Stimulated activated CD4-positive, alpha-beta T cell treated with anti-CD3 and anti-CD28 coated beads, Interleukin-2, amount 100 ng/mL, for 48 hours (primary cell): ENCODE data around the gene IQSEC2.
A peak's percentile ranks its signal among the peaks of the same experiment; 100 is the strongest.

ENCODE experiments used
- DNase-seq, 2 donors: peaks; one replicate each; pipeline ENCODE4 v3.0.0-alpha.2; 2020

The IQSEC2 gene

DNA sequence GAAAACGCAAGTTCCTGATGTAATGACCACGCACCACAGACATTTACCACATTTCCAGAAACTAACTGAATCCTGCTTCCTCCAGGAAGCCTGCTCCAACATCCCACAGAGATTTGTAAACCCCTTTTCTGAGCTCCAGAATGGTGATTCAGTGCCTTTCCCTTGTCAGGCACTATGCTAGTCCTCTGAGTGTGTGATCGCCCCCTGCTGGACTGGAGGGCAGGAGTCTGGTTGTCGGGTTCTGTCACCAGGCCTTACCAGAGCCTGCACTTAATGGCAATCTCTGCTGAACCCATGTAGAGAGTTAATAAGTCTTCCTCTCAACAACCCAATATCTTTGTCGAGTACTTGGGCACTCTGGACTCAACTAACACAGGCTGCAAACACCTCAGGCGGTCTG is 41.9 kb downstream of the IQSEC2 start:
- peak; percentile 19 to 76 for DNase-seq

DNA sequence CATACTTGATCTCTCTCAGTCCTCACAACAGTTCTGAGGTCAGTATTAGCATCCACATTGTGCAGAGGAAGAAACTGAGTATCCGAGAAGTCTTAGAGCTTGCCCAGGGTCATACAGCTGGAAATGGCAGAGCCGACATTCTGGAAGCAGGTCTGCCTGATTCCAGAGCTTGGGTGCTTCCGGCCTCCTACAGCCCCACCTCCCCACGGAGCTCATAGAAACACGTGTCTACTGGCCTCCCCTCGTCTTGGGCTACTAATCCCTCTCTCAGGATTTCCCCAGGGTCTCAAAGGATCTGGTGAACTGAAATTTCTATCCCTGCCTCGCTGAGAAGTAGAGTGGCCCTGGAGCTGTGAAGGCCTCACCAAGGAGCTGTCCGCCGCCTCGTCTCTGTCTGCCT is 44.3 kb downstream of the IQSEC2 start:
- DNase-seq = no peak

DNA sequence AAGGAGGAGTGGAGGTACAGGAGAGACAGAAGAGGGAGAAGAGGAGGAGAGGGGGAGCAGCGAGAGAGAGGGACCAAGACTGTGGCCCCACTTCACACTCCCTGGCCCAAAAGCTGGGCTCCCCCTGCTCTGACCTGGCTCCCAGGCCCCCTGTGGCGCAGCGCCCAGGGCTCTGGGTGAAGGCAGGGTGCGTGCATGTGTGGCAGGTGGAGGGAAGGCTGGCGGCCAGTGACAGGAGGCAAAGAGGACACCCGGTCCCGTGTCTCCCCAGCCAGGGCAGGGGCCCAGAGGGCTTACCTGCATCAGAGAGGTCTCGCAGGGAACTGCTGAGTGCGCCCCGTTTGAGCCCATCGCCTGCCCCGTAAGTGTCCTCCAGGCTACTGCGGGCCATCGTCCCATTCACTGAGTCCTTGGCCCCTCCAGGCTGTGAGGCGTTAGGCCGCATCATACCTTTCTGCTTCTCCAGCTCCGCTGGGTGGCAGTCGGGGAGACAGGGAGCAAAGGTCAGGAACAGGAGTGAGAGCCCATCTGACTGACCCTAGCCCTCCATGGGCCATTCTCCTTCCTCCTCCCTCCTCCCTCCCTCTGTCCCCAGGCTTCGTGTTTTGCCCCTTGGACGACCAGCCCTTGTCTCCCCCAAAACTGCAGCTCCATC is 45.2 kb downstream of the IQSEC2 start:
- no peak for DNase-seq

DNA sequence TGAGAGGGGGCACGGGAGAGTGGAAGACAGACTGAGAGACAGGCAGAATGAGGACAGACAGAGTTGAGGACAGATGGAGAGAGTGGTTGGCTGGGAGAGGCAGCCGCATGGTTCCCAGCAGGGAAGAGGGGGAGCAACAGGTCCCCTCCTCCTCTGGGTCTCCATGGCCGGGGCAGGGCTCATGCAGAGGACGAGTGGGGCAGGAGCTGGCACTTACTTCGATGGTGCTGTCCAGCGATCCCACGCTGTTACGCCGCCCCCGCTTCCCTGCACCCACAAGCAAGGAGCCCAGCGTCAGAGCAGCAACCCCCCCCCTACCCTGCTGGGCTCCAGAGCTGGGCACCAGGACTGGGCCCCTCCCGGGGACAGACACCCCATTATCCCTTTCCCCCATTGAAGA is 45.8 kb downstream of the IQSEC2 start:
- DNase-seq = no peak

DNA sequence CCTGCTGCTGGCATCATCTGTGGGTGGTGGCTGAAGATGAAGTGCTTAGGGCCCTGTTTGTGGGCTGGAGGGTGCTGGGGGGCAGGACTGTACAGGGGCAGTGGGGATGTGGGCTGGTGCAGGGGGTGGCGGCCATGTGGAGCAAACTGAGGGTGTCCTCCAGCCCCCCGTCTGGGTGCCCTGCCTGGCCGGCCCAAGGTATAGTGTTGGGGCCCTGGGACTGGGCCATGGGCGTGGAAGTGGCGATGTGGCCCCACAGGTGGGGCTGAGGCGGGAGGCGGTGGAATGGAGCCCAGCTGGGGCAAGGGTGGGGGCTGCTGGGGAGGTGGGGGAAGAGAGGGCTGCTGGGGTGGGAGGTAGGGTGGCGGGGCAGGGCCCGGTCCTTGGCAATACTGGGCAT is 46.9 kb downstream of the IQSEC2 start:
- DNase-seq = no peak

DNA sequence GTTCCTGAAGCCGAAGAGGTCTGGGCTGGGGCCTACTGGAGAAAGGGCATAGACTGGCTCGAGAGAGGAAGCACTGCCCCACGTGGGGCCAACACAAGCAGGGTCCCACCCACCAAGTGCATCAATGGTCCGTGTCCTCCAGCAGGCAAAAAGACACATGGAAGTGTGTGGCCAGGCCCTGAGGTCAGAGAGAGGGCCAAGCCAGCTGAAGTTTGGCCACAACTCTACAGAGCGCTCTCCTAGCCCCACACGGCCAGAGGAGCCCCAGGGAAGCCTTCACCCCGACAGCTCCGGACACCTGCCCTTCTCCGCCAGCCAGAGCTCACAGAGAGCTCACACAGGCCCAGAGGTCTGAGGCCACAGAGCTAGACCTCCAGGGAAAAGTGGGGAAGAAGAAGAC is 47.8 kb downstream of the IQSEC2 start:
- DNase-seq = no peak

DNA sequence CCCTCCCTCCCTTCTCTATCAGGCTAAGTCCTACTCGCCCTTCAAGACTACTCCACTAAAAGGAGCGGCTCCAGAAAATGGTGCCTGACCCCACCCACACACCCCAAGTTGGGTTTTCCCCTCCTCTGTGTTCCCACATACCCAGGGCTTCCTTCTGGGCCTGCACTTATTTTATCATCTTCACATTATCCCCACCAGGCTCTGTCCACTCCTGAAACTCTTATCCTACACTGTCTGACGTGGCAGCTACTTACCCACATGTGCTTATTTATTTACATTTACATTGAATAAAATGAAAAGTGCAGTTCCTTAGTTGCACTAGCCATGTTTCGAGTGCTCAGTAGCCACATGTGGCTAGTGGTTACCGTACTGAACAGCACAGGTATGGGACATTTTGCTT is 51.3 kb downstream of the IQSEC2 start:
- DNase-seq = no peak

DNA sequence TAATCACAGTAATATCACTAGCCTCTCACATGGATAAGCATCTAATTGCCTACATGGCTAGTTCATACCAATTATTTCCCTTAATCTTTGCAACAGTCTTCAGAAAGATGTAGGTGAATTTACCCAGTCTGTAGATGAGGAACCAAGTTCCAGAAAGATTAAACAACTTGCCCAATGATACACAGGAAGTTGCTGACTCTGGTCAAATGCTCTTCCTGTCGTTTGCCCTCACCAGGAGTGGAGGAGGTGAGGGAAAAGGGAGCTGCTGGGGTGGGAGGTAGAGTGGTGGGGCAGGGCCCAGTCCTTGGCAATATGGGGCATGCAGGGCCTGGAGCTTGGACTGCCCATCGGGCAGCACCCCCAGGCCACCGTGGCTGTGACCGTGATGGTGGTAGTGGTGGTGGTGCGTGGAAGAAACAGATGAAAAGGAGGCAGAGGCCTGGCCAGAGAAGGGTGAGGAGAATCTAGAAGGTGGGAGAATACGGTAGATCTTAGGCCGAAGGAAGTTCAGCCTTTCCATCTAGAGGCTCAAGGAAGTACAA is 54.1 kb downstream of the IQSEC2 start:
- no peak for DNase-seq

DNA sequence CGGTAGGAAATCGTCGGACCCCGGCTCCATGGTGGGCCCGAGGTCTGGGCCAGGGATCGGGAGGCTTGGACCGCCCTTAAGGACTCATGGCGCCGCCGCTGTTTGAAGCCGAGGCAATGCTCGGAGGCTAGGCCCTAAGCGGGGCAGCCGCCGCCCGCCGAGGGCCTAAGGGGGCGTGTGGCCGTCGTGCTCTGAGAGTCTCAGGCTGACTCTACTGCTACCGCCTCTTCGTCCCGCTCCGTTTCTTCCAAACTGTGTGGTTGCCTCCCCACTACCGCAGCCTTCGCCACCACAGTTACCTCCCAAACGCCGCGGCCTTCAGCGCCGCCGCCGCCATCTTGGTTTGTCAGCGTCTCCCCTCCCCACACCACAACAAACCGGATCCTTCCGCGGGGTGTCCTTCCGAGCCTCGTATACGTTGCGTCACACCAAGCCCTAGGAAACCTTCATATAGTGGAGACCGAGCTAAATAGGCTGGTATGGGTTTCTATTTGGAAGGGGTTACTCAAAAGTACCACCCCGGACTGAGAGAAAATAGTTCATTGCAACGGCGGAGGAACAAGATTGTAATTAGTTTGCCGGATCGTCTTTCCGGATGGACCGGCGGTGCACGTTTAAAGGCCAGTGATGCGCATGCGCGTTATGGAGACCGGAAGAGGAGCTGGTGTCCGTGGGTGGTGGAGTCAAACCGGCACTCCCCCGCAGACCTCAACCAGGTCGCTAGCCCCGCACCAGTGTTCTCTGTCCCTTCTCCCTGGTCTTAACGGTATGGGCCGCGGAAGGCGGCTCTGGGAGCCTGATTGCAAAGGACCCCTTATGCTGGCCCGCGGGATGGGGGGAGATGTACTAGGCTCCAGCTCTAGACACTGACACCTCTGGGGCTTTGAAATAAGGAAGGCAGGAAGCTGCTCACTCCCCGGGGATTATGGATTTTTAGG is 56.3 kb downstream of the IQSEC2 start, which contains the start of gene KDM5C:
Gene KDM5C (minus strand): TSS at position 348 of the 938 bp plus-strand sequence. CDS start 318 bp downstream, at position 30.
- DNase-seq = peak; percentile 69 to 86

DNA sequence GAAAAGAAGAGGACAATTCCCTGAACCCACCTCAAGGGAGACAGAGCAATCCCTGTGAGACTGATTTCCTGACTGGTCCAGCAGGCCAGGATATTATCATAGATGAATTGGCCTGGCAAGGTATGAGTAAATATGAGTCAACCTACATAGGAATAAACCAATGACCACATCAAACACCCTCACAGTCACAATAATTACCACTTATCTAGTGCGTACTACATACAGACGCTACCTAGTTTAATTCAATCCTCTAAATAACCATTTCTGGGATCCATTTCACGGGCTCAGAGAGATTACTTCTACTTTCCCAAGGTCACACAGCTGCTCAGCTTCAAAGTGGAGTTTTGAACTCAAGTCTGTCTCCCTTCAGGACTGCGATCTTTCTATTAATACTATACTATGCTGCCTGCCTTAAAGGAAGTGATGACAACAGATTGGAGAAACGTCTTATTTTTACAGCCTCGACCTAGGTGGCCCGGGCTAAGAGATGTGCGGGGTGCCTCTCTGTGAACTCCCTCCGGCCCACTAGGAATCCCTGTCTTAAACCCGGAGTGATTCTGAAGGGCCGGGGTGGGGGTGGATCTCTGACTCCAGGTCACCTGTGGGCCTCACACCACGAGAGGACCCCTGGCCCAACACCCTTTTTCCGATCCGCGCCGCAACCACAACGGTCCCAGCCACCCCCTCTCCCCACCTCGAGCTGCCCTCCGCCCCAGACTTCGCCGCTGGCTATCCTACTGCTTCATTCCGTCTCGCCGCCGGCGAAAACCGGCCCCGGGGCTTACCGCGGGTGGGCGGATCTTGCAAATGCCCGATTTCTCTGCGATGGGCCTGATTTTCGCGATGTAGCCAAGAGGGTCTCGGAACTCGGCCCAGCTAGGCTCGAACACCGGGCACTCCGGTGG is 57.2 kb downstream of the IQSEC2 start:
- DNase-seq = peak in 1 of 2 donors; percentile 13

DNA sequence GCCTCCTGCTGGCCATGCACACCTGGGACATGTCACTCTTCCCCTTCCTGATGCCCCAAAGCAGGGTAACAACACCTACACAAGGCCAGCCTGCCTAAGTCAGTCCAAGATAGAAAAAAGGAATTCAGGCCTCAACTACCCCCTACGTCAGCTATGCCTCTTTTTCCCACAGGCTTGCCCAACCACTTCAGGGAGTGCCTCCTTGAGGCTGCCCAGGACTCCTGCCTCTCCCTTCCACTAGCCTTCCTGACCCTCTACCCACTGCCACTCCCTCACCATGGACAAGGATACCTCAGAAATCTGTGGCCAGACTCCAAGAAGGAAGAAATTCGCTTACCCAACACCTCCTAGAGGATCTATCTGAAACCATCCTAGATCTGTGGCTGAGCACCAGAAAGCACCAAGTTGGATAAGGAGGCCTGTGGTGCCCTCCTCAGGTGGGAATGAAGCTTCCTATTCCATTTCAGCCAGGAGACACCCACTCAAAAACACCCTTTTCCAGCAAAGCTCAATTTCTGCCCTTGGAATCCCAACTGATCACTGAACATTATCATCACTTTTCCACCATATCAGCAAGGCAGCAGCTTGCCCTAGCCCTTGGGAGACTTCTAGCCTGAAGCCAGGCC is 58.2 kb downstream of the IQSEC2 start:
- no peak for DNase-seq
